Choroid plexus epithelial cell (primary cell): ENCODE measurements around the gene ADAMTS17.

ENCODE experiments used
- DNase-seq: peaks from one replicate; pipeline ENCODE4 v3.0.0-alpha.2; 2010; ENCODE audit warnings: low read depth
- H3K4me3 ChIP-seq: 2 replicates; pipeline ENCODE4 v1.5.1; 2011; ENCODE audit warnings: low read depth, mild to moderate bottlenecking, control low read depth, low read length, moderate library complexity
- TF ChIP-seq, protein P1 (sequence below): conservative IDR thresholded peaks from 2 replicates; pipeline ENCODE4 v1.5.1; 2011; ENCODE audit warnings: low read depth, mild to moderate bottlenecking, control low read depth, inconsistent platforms, low read length, moderate library complexity

The ADAMTS17 gene

DNA sequence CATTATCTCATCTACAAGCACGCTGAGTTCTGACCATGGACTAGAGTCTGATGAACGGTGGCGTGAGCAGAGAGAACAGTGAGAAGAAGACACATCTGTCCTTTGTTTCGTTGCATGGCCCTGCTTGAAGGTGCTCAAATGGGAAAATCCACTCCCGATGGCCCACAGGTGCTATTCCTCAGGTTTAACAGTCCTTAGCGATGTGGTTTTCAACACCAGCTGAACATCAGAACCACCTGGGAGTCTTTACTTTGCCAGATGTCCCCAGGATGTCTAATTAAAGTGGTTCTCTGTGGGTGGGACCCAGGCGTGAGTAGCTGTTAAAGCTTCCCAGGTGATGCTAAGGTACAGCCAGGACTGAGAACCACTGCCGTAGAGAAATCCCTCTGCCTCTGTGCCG, 13.0 kb downstream of the ADAMTS17 start:
- TF ChIP-seq, protein P1, sequence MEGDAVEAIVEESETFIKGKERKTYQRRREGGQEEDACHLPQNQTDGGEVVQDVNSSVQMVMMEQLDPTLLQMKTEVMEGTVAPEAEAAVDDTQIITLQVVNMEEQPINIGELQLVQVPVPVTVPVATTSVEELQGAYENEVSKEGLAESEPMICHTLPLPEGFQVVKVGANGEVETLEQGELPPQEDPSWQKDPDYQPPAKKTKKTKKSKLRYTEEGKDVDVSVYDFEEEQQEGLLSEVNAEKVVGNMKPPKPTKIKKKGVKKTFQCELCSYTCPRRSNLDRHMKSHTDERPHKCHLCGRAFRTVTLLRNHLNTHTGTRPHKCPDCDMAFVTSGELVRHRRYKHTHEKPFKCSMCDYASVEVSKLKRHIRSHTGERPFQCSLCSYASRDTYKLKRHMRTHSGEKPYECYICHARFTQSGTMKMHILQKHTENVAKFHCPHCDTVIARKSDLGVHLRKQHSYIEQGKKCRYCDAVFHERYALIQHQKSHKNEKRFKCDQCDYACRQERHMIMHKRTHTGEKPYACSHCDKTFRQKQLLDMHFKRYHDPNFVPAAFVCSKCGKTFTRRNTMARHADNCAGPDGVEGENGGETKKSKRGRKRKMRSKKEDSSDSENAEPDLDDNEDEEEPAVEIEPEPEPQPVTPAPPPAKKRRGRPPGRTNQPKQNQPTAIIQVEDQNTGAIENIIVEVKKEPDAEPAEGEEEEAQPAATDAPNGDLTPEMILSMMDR, result no peak
- DNase-seq, result no peak
- H3K4me3 ChIP-seq, result no peak overlapping the region

DNA sequence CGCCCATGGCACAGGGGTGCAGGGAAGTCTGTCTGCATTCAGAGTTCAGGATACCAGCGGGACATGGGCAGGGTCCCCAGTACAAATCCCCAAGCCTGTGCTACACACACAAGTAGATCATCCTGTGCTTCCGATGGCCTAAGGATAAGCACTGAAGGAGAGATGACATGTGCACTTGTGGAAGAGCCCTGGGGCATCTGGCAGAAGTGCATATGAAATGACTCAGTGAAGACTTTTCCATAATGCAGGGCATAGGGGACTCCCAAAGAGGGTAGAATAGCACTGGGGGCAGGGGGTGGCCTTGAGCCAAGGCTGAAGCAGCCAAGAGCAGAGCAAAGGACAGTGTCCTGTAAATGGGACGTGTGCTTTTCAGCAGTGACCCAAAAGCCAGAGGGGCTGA, 22.9 kb downstream of the ADAMTS17 start:
- TF ChIP-seq, protein P1, result no peak
- no peak for DNase-seq
- H3K4me3 ChIP-seq, result no peak overlapping the region

DNA sequence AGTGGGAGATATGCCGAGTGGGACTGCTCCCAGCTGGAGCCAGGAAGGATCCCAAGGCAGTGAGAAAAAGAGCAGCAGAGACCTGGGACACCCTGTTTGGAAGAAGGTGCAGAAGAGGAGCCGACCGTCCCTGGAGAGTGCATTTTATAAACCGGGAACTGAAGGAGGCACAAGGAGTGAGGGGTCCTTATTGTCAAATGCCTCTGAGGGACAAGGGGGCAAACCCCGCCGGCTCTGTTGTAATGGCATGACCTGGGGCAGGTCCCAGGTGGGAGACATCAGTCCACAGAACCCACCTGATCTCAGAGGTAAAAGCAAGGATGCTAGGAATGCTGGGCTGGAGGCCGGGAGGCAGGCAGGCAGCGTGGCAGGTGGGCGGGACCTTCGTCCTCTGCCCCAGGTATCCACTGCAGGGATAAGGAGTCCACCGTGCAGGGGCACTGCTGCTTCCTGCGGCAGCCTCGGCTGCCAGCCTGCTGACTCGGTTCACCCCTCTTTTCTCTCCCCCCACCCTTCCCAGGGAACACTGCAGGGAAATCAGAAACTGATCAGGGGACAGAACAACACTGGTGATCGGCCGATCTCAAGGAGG, 26.9 kb downstream of the ADAMTS17 start:
- no peak for DNase-seq
- no peak overlapping the region for H3K4me3 ChIP-seq
- TF ChIP-seq, protein P1, result no peak

DNA sequence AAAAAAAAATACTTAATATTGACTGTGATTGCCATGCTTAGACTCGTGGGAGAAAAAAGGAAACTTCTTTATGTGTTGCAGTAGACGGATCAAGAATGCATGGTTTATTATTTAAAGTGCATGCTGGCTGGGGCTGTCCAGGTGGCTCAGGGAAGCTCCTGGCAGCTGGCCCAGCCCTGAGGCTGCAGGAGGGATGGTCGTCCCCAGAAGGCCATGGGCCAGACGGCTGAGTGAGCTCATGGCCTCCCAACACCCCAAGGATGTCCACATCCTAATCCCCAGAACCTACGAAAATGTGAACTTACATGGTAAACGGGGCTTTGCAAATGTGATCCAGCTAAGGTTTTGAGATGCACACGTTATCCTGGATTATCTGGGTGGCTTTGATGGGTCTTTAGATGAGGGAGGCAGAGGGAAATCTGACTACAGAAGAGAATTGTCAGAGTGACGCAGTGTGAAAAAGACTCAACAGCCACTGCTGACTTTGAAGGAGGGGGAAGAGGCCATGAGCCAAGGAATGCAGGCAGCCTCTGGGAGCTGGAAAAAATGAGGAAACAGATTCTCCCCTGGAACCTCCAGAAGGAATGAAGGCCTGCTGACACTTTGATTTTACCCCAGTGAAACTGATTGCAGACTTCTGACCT, 29.8 kb downstream of the ADAMTS17 start:
- TF ChIP-seq, protein P1, result no peak
- no peak overlapping the region for H3K4me3 ChIP-seq

DNA sequence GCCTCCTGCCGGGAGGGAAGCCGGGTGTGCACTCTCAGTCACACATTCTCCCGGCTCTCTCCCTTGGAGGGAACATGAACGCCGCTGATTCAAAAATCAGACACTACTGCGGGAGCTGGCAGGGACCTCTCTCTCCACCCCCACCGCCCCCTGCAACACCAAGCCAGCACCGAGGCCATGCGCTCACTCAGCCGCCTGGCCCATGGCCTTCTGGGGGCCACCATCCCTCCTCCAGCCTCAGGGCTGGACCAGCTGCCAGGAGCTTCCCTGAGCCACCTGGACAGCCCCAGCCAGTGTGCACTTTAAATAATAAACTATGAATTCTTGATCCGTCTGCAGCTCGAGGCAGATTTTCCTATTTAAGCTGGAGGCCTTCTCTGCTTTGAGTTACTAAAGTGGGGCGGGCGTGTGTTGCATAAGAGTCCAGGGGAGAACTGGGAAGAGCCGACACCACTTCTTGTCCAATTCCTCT, 30.6 kb downstream of the ADAMTS17 start:
- no peak for DNase-seq
- no peak overlapping the region for H3K4me3 ChIP-seq
- TF ChIP-seq, protein P1, result no peak

More for the DNA sequence above, 29.8 kb downstream of the ADAMTS17 start:
- no peak for DNase-seq

DNA sequence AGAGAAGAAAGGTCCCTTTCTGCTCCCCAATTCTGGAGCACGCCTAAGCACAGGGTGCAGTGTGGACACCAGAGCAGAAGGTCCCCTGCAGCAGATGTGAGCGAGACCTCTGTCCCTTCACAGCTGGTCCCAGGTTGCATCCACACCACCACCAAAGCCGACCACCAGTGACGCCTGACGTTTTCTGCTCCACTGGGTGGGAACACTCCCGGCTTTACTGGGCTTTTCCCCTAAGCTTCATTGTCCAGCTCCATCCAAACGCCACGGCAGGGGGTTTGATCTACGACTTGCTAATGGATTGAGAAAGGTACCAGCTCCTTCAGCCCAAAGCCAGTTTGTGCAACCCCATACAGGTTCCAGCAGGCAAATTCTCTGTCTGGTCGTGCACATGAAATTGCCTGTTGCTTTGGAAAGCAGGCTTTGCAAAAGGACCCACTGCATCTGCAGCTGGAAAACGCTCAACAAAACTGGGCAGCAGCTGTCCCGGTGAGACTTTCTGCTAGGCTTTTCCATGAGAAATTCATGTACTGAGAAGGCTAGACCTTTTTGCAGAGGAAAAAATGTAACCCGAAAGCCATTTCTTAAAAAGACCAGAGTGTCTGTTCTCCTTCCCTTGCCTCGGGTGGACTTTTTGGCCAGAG, 31.1 kb downstream of the ADAMTS17 start:
- no peak for DNase-seq
- TF ChIP-seq, protein P1, result no peak
- no peak overlapping the region for H3K4me3 ChIP-seq
